SKM-1 treated with dmso at 0.1 percent for 144 hours (cell line): Measurements from ENCODE around the gene CROCC2.

Experiments
- DNase-seq: peaks from one replicate; lab custom pipeline; 2025; ENCODE audit not compliant: unreplicated experiment; lab: John Stamatoyannopoulos, UW

The CROCC2 gene

GRCh38 chr2:240875228-240876034 is 30.7 kb upstream of the CROCC2 start:
- DNase-seq, result no peak

- no peak for DNase-seq
Measured at GRCh38 chr2:240876035-240876474, 30.1 kb upstream of the CROCC2 start.

- no peak for DNase-seq
Measured at GRCh38 chr2:240876475-240877251, 29.5 kb upstream of the CROCC2 start.

- DNase-seq, result no peak
Measured at GRCh38 chr2:240877460-240878340, 28.4 kb upstream of the CROCC2 start.

- no peak for DNase-seq
Measured at GRCh38 chr2:240878341-240878936, 27.7 kb upstream of the CROCC2 start.

GRCh38 chr2:240879105-240879504 is 27.0 kb upstream of the CROCC2 start:
- DNase-seq, result no peak

GRCh38 chr2:240881913-240882312 is 24.2 kb upstream of the CROCC2 start:
- no peak for DNase-seq

- DNase-seq, result no peak
Measured at GRCh38 chr2:240884221-240884620, 21.9 kb upstream of the CROCC2 start.

- DNase-seq, result no peak
Measured at GRCh38 chr2:240884745-240885144, 21.4 kb upstream of the CROCC2 start.

GRCh38 chr2:240885566-240885965 is 20.6 kb upstream of the CROCC2 start:
- no peak for DNase-seq

- peak; percentile 45 for DNase-seq
Measured at GRCh38 chr2:240886023-240886565, 20.0 kb upstream of the CROCC2 start.

GRCh38 chr2:240886678-240887609 is 19.2 kb upstream of the CROCC2 start:
- no peak for DNase-seq

GRCh38 chr2:240887631-240888030 is 18.5 kb upstream of the CROCC2 start:
- no peak for DNase-seq

- no peak for DNase-seq
Measured at GRCh38 chr2:240888130-240888889, 17.8 kb upstream of the CROCC2 start.

- no peak for DNase-seq
Measured at GRCh38 chr2:240888890-240889573, 17.1 kb upstream of the CROCC2 start.

GRCh38 chr2:240889601-240890560 is 16.3 kb upstream of the CROCC2 start:
- no peak for DNase-seq

GRCh38 chr2:240890691-240891090 is 15.4 kb upstream of the CROCC2 start:
- no peak for DNase-seq
